ENCODE results near the gene KRTAP12-2.

GRCh38 chr21:44687671-44688070 lies 20.9 kb upstream of the KRTAP12-2 start:
- TF ChIP-seq CTCF (IDR thresholded peaks at IDR 0.05; ENCODE audit: low read depth, low read length) = no peak
- TF ChIP-seq EZH2phosphoT487 (IDR thresholded peaks at IDR 0.05; ENCODE audit: low read depth) = no peak

Data from OCI-LY3 (cell line).